NT2/D1 (cell line): ENCODE results near the gene AFAP1L1.

Source experiments
- YY1 ChIP-seq: IDR thresholded peaks from 2 replicates; pipeline ENCODE4 v1.6.1; 2011; ENCODE audit not compliant: insufficient read length, insufficient read depth
- ZNF274 ChIP-seq: IDR thresholded peaks from 2 replicates; pipeline ENCODE4 v1.6.1; 2011; ENCODE audit warnings: mild to moderate bottlenecking, low read depth, low read length

DNA sequence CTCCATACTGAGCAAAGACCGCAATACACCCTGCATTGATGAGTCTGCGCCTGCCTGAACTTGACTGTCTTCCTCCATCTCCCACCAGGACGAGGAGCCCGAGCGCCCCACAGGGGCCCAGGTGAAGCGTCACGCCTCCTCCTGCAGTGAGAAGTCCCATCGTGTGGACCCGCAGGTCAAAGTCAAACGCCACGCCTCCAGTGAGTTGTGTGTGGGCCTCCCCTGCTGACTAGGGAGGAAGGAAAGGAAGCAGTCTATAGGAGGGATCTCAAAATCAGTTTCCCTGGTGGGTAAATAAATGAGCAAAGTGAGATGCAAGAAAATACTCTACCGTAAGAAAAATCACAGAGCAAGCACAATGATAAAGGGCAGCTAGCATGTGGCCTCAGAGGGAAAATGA, 50.9 kb downstream of the AFAP1L1 start:
- TF ChIP-seq YY1 = no peak
- TF ChIP-seq ZNF274 = no peak
